ENCODE measurements around the gene ADD3.

DNA sequence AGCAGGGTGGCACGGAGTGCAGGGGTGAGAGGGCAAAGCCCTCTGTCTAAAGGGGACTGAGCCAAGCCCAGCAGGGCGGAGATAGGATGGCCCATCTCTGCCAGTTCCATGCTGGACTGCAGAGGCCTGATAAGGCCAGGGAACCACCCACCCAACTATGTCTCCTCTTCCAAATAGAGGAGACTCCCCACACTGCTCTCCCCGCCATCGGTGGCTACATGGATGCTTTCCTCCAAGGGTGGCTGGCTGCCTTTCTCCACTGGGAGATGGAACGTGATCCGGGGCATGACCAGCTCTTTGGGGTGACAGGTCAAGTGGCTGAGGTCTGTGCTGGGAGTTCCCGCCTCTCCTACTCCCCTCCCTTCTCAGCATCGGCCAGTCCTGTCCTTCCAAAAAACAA is 141.5 kb downstream of the ADD3 start:
- TF ChIP-seq EZH2 (IDR thresholded peaks at IDR 0.05; ENCODE audit: insufficient read depth, poor library complexity, severe bottlenecking) (no peak), EZH2phosphoT487 (IDR thresholded peaks at IDR 0.05; ENCODE audit: insufficient read depth, low read depth) (no peak)

All from GM23248 (cell line).